Measurements from ENCODE around the gene ZNF496.
"Not testable (repeated sequence)": the region's sequence is repeated elsewhere in the genome, so short reads cannot be mapped to it uniquely, and the experiment has no call there.

ZNF496 gene

GRCh38 chr1:247293047-247293446 lies 38.6 kb downstream of the ZNF496 start:
- Histone ChIP-seq H3K4me1 (ENCODE audit: control insufficient read depth, insufficient read depth, low read length, poor library complexity, severe bottlenecking) (peaks cover 37% of the 10 kb centered on the region), H3K36me3 (ENCODE audit: control insufficient read depth, insufficient read depth, low read length) (peaks cover 8% of the 10 kb centered on the region), H3K27ac (ENCODE audit: low read depth, low read length, severe bottlenecking) (no peak overlapping the region), H3K9me3 (ENCODE audit: control insufficient read depth, low read length) (peaks cover 4% of the 10 kb centered on the region), H3K4me3 (ENCODE audit: extremely low read depth, insufficient read depth, low read length, poor library complexity, severe bottlenecking) (no peak overlapping the region)
- 72 to 74% methylated on average over 3 to 6 of the region's 7 CpGs for WGBS, 2 experiments (ENCODE audit: insufficient coverage in 2 of 2)

DNA sequence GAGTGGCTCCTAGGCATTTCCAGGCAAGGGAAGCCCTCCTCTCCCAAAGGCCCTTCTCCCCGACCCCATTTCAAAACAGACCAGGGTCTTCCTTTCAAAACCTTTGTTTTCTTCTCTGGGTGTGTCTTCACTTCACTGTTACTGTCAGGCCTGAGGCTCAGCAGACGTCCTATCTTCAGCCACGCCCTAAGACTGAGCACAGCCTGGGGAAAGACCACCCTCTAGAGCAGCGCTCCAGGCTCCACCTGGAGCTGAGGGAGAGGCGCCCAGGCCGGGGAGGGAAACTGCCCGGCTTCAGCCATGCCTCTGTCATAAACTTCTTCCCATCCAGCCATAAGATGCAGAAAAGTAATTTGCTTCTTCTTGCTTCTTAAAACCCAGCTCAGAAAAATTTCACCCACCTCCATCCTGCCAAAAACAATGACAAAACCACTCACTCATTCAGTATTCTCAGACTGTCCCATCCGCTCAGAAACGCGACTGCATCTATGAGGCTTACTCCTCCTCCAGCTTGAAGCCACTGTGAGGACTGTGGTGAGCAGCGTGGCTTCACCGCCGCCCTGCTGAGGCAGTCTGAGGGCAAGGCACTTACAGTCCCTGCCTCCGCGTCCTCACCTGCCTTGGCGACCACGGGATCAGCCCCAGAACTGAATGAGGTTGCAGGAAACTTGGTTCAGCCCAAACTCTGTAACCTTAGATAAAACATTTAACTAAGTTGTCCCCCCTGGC lies 39.7 kb downstream of the ZNF496 start:
- Histone ChIP-seq H3K36me3 (ENCODE audit: control insufficient read depth, insufficient read depth, low read length) (no peaks in the 10 kb centered on the region), H3K4me1 (ENCODE audit: control insufficient read depth, insufficient read depth, low read length, poor library complexity, severe bottlenecking) (peaks cover 37% of the 10 kb centered on the region), H3K4me3 (ENCODE audit: extremely low read depth, insufficient read depth, low read length, poor library complexity, severe bottlenecking) (no peak overlapping the region), H3K27ac (ENCODE audit: low read depth, low read length, severe bottlenecking) (no peak overlapping the region), H3K9me3 (ENCODE audit: control insufficient read depth, low read length) (peaks cover 4% of the 10 kb centered on the region)
- 59 to 78% methylated on average over 16 to 17 of the region's 17 CpGs for WGBS, 2 experiments (ENCODE audit: insufficient coverage in 2 of 2)

GRCh38 chr1:247291161-247291560 lies 40.5 kb downstream of the ZNF496 start:
- H3K27ac ChIP-seq (ENCODE audit: low read depth, low read length, severe bottlenecking) = no peak overlapping the region
- no peaks in the 10 kb centered on the region for H3K36me3 ChIP-seq (ENCODE audit: control insufficient read depth, insufficient read depth, low read length)
- peaks cover 4% of the 10 kb centered on the region for H3K9me3 ChIP-seq (ENCODE audit: control insufficient read depth, low read length)
- H3K4me3 ChIP-seq (ENCODE audit: extremely low read depth, insufficient read depth, low read length, poor library complexity, severe bottlenecking) = no peak overlapping the region
- WGBS, 2 experiments (ENCODE audit: insufficient coverage in 2 of 2) = 85 to 93% methylated on average over 7 to 8 of the region's 9 CpGs
- peaks cover 37% of the 10 kb centered on the region for H3K4me1 ChIP-seq (ENCODE audit: control insufficient read depth, insufficient read depth, low read length, poor library complexity, severe bottlenecking)

- peaks cover 37% of the 10 kb centered on the region for H3K4me1 ChIP-seq (ENCODE audit: control insufficient read depth, insufficient read depth, low read length, poor library complexity, severe bottlenecking)
- no peak overlapping the region for H3K4me3 ChIP-seq (ENCODE audit: extremely low read depth, insufficient read depth, low read length, poor library complexity, severe bottlenecking)
- no peak overlapping the region for H3K27ac ChIP-seq (ENCODE audit: low read depth, low read length, severe bottlenecking)
- WGBS, 2 experiments (ENCODE audit: insufficient coverage in 2 of 2) = 92 to 97% methylated on average over 13 to 20 of the region's 20 CpGs
- peaks cover 4% of the 10 kb centered on the region for H3K9me3 ChIP-seq (ENCODE audit: control insufficient read depth, low read length)
- no peaks in the 10 kb centered on the region for H3K36me3 ChIP-seq (ENCODE audit: control insufficient read depth, insufficient read depth, low read length)
Measured at GRCh38 chr1:247290576-247290975, 41.1 kb downstream of the ZNF496 start.

- H3K4me3 ChIP-seq (ENCODE audit: extremely low read depth, insufficient read depth, low read length, poor library complexity, severe bottlenecking); H3K36me3 ChIP-seq (ENCODE audit: control insufficient read depth, insufficient read depth, low read length); H3K27ac ChIP-seq (ENCODE audit: low read depth, low read length, severe bottlenecking); H3K9me3 ChIP-seq (ENCODE audit: control insufficient read depth, low read length): not testable (repeated sequence)
- WGBS, 2 experiments (ENCODE audit: insufficient coverage in 2 of 2) = 94 to 95% methylated on average over 14 of the region's 19 CpGs
- H3K4me1 ChIP-seq (ENCODE audit: control insufficient read depth, insufficient read depth, low read length, poor library complexity, severe bottlenecking) = peaks cover 26% of the 10 kb centered on the region
Measured at GRCh38 chr1:247289274-247289892, 42.3 kb downstream of the ZNF496 start.

DNA sequence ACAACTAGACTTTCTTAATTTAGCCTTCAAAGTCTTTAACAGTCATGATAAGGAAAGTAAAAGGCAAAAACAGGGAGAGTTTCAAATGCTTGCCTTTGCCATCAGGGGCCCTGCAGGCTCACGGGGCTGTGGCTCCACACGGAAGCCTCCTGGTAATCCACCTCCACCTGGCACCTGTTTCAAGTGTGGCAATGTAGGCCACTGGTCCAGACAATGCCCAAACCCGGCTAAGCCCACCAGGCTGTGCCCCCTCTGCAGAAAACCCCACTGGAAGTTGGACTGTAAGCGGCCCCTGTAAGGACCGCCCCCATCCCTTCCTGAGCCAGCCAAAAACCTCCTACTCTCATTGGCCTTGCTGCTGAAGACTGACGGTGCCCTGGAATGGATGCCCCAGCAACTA lies 43.3 kb downstream of the ZNF496 start:
- H3K9me3 ChIP-seq (ENCODE audit: control insufficient read depth, low read length) = peaks cover 4% of the 10 kb centered on the region
- H3K27ac ChIP-seq (ENCODE audit: low read depth, low read length, severe bottlenecking) = no peak overlapping the region
- H3K4me1 ChIP-seq (ENCODE audit: control insufficient read depth, insufficient read depth, low read length, poor library complexity, severe bottlenecking) = peaks cover 17% of the 10 kb centered on the region
- no peaks in the 10 kb centered on the region for H3K36me3 ChIP-seq (ENCODE audit: control insufficient read depth, insufficient read depth, low read length)
- no peak overlapping the region for H3K4me3 ChIP-seq (ENCODE audit: extremely low read depth, insufficient read depth, low read length, poor library complexity, severe bottlenecking)
- WGBS, 2 experiments (ENCODE audit: insufficient coverage in 2 of 2) = 94 to 97% methylated on average over 6 of the region's 6 CpGs

GRCh38 chr1:247287460-247287859 lies 44.2 kb downstream of the ZNF496 start:
- Histone ChIP-seq H3K36me3 (ENCODE audit: control insufficient read depth, insufficient read depth, low read length) (no peaks in the 10 kb centered on the region), H3K9me3 (ENCODE audit: control insufficient read depth, low read length) (peaks cover 4% of the 10 kb centered on the region), H3K4me1 (ENCODE audit: control insufficient read depth, insufficient read depth, low read length, poor library complexity, severe bottlenecking) (peaks cover 9% of the 10 kb centered on the region), H3K27ac (ENCODE audit: low read depth, low read length, severe bottlenecking) (no peak overlapping the region), H3K4me3 (ENCODE audit: extremely low read depth, insufficient read depth, low read length, poor library complexity, severe bottlenecking) (no peak overlapping the region)
- WGBS, 2 experiments (ENCODE audit: insufficient coverage in 2 of 2) = 95 to 96% methylated on average over 7 to 13 of the region's 14 CpGs

- 98% methylated on average over 19 to 21 of the region's 23 CpGs for WGBS, 2 experiments (ENCODE audit: insufficient coverage in 2 of 2)
Measured at GRCh38 chr1:247286134-247286670, 45.5 kb downstream of the ZNF496 start.

GRCh38 chr1:247281001-247281574 lies 50.6 kb downstream of the ZNF496 start:
- WGBS, 2 experiments (ENCODE audit: insufficient coverage in 2 of 2) = 75 to 90% methylated on average over 4 to 5 of the region's 5 CpGs
- peaks cover 5% of the 10 kb centered on the region for H3K4me1 ChIP-seq (ENCODE audit: control insufficient read depth, insufficient read depth, low read length, poor library complexity, severe bottlenecking)
- H3K9me3 ChIP-seq (ENCODE audit: control insufficient read depth, low read length) = no peaks in the 10 kb centered on the region
- H3K4me3 ChIP-seq (ENCODE audit: extremely low read depth, insufficient read depth, low read length, poor library complexity, severe bottlenecking) = no peak overlapping the region
- no peak overlapping the region for H3K27ac ChIP-seq (ENCODE audit: low read depth, low read length, severe bottlenecking)
- no peaks in the 10 kb centered on the region for H3K36me3 ChIP-seq (ENCODE audit: control insufficient read depth, insufficient read depth, low read length)

More at GRCh38 chr1:247286134-247286670, 45.5 kb downstream of the ZNF496 start:
- no peak overlapping the region for H3K4me3 ChIP-seq (ENCODE audit: extremely low read depth, insufficient read depth, low read length, poor library complexity, severe bottlenecking)
- H3K9me3 ChIP-seq (ENCODE audit: control insufficient read depth, low read length) = peaks cover 4% of the 10 kb centered on the region
- H3K27ac ChIP-seq (ENCODE audit: low read depth, low read length, severe bottlenecking) = no peak overlapping the region
- no peaks in the 10 kb centered on the region for H3K4me1 ChIP-seq (ENCODE audit: control insufficient read depth, insufficient read depth, low read length, poor library complexity, severe bottlenecking)
- no peaks in the 10 kb centered on the region for H3K36me3 ChIP-seq (ENCODE audit: control insufficient read depth, insufficient read depth, low read length)

DNA sequence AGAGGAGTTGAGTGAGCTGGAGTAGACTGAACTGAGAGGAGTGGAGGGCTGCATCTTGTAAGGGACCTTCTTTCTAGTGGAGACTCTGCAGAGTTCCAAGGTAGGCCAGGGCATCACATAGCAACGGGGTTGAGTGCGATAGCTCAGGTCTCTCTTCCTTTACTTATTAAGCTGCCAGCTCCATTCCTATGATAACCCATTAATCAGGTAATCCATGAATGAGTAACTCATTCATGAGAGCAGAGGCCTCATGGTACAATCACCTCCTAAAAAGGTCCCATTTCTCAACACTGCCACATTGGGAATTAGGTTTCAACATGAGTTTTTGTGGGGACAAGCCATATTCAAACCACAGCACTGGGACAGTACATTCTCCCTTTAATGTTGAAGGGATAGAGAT lies 54.5 kb downstream of the ZNF496 start:
- Histone ChIP-seq H3K4me3 (ENCODE audit: extremely low read depth, insufficient read depth, low read length, poor library complexity, severe bottlenecking) (no peak overlapping the region), H3K4me1 (ENCODE audit: control insufficient read depth, insufficient read depth, low read length, poor library complexity, severe bottlenecking) (peaks cover 5% of the 10 kb centered on the region), H3K9me3 (ENCODE audit: control insufficient read depth, low read length) (no peaks in the 10 kb centered on the region), H3K36me3 (ENCODE audit: control insufficient read depth, insufficient read depth, low read length) (no peaks in the 10 kb centered on the region), H3K27ac (ENCODE audit: low read depth, low read length, severe bottlenecking) (no peak overlapping the region)
- 83% methylated on average over 2 of the region's 2 CpGs; no CpG with 5 or more reads in 1 of the 2 experiments for WGBS, 2 experiments (ENCODE audit: insufficient coverage in 2 of 2)

Measured in mesodermal cell (in vitro differentiated cells).